Measurements from ENCODE around the gene CTTNBP2NL. TPM values are rescaled to one million over a fixed set of nuclear protein-coding genes. Genes with fewer than 3 reads are reported as not detected.
"Not testable (repeated sequence)": the region's sequence is repeated elsewhere in the genome, so short reads cannot be mapped to it uniquely, and the experiment has no call there.

CTTNBP2NL gene
- total RNA-seq, 1 donor from 2014 or later = 44.0 TPM

- TF ChIP-seq CTCF (IDR thresholded peaks at IDR 0.05; ENCODE audit: insufficient read depth, low read length, poor library complexity, severe bottlenecking) = no peak
- H3K36me3 ChIP-seq (ENCODE audit: control insufficient read depth, insufficient read depth, low read length) = no peaks in the 10 kb centered on the region
- DNase-seq (ENCODE audit: low read depth) = no peak
- no peaks in the 10 kb centered on the region for H3K27me3 ChIP-seq (ENCODE audit: control insufficient read depth, insufficient read depth, low read length)
- H3K4me3 ChIP-seq (ENCODE audit: low read depth, low read length) = peak overlapping the region; percentile 97
Measured at GRCh38 chr1:112395256-112395820, 676 bp upstream of the CTTNBP2NL start.

GRCh38 chr1:112396653-112397471 lies 848 bp downstream of the CTTNBP2NL start:
- peak overlapping the region; percentile 97 for H3K4me3 ChIP-seq (ENCODE audit: low read depth, low read length)
- no peak for DNase-seq (ENCODE audit: low read depth)
- no peaks in the 10 kb centered on the region for H3K27me3 ChIP-seq (ENCODE audit: control insufficient read depth, insufficient read depth, low read length)
- no peaks in the 10 kb centered on the region for H3K36me3 ChIP-seq (ENCODE audit: control insufficient read depth, insufficient read depth, low read length)
- TF ChIP-seq CTCF (IDR thresholded peaks at IDR 0.05; ENCODE audit: insufficient read depth, low read length, poor library complexity, severe bottlenecking) = no peak

- Histone ChIP-seq H3K27me3 (ENCODE audit: control insufficient read depth, insufficient read depth, low read length) (no peaks in the 10 kb centered on the region), H3K4me3 (ENCODE audit: low read depth, low read length) (peak overlapping the region; percentile 97), H3K36me3 (ENCODE audit: control insufficient read depth, insufficient read depth, low read length) (no peaks in the 10 kb centered on the region)
- TF ChIP-seq CTCF (IDR thresholded peaks at IDR 0.05; ENCODE audit: insufficient read depth, low read length, poor library complexity, severe bottlenecking) = no peak
- no peak for DNase-seq (ENCODE audit: low read depth)
Measured at GRCh38 chr1:112397841-112398240, 1.8 kb downstream of the CTTNBP2NL start.

GRCh38 chr1:112399456-112399855 lies 3.4 kb downstream of the CTTNBP2NL start:
- H3K4me3 ChIP-seq (ENCODE audit: low read depth, low read length) = no peak overlapping the region
- TF ChIP-seq CTCF (IDR thresholded peaks at IDR 0.05; ENCODE audit: insufficient read depth, low read length, poor library complexity, severe bottlenecking) = no peak
- H3K36me3 ChIP-seq (ENCODE audit: control insufficient read depth, insufficient read depth, low read length) = no peaks in the 10 kb centered on the region
- no peak for DNase-seq (ENCODE audit: low read depth)
- no peaks in the 10 kb centered on the region for H3K27me3 ChIP-seq (ENCODE audit: control insufficient read depth, insufficient read depth, low read length)

GRCh38 chr1:112400706-112401105 lies 4.7 kb downstream of the CTTNBP2NL start:
- DNase-seq (ENCODE audit: low read depth); H3K4me3 ChIP-seq (ENCODE audit: low read depth, low read length); H3K27me3 ChIP-seq (ENCODE audit: control insufficient read depth, insufficient read depth, low read length); H3K36me3 ChIP-seq (ENCODE audit: control insufficient read depth, insufficient read depth, low read length): not testable (repeated sequence)

GRCh38 chr1:112402682-112403643 lies 6.9 kb downstream of the CTTNBP2NL start:
- Histone ChIP-seq H3K27me3 (ENCODE audit: control insufficient read depth, insufficient read depth, low read length) (no peaks in the 10 kb centered on the region), H3K36me3 (ENCODE audit: control insufficient read depth, insufficient read depth, low read length) (no peaks in the 10 kb centered on the region), H3K4me3 (ENCODE audit: low read depth, low read length) (no peak overlapping the region)
- no peak for TF ChIP-seq CTCF (IDR thresholded peaks at IDR 0.05; ENCODE audit: insufficient read depth, low read length, poor library complexity, severe bottlenecking)
- DNase-seq (ENCODE audit: low read depth) = no peak
